C4-2B (cell line): Measurements from ENCODE around the gene KLHL3.

ENCODE experiments used
- ZFX ChIP-seq: fragments of 450-650 bp; IDR thresholded peaks from 2 replicates; pipeline ENCODE4 v1.6.1; 2017
- TF ChIP-seq, protein P1 (sequence below): fragments of 450-650 bp; conservative IDR thresholded peaks from 2 replicates; pipeline ENCODE4 v1.5.1; 2017; ENCODE audit warnings: mild to moderate bottlenecking

DNA sequence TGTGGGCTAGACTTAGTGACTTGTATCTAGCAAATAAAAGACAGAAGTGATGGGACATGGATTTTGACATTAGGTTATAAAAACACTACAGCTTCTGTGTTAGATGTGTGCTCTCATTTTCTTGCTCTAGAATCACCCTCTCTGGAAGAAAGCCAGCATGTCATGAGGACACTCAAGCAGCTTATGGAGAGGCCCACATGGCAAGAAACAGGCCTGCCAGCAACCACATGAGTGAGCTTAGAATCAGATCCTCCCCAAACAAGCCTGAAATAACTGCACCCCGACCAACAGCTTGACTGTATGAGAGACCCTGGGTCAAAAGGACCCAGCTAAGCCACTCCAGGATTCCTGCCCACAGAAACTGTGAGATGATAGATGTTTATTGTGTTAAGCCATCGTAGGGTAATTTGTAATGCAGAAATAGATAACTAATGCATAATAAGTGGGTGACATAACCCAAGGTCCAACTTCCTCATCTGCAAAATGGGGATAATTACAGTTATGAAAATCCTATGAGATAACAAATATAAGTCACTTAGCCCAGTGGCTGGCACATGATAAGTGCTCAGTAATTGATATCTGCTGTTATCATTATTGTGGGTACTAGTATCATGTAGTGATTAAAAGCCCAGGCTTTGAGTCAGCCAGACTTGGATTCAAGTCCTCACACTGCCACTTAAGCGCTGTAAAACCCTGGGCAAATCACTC lies 86.5 kb downstream of the KLHL3 start:
- TF ChIP-seq, protein P1, sequence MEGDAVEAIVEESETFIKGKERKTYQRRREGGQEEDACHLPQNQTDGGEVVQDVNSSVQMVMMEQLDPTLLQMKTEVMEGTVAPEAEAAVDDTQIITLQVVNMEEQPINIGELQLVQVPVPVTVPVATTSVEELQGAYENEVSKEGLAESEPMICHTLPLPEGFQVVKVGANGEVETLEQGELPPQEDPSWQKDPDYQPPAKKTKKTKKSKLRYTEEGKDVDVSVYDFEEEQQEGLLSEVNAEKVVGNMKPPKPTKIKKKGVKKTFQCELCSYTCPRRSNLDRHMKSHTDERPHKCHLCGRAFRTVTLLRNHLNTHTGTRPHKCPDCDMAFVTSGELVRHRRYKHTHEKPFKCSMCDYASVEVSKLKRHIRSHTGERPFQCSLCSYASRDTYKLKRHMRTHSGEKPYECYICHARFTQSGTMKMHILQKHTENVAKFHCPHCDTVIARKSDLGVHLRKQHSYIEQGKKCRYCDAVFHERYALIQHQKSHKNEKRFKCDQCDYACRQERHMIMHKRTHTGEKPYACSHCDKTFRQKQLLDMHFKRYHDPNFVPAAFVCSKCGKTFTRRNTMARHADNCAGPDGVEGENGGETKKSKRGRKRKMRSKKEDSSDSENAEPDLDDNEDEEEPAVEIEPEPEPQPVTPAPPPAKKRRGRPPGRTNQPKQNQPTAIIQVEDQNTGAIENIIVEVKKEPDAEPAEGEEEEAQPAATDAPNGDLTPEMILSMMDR: no peak
- TF ChIP-seq ZFX: no peak
